Left forelimb (tissue), 1 donor: Measurements from ENCODE around the gene ZBTB39.
"Not testable (repeated sequence)": the region's sequence is repeated elsewhere in the genome, so short reads cannot be mapped to it uniquely, and the experiment has no call there.

Experiments
- DNase-seq: peaks from one replicate; pipeline ENCODE4 v3.0.0-alpha.2; 2018; ENCODE audit warnings: low spot score

Gene ZBTB39

GRCh38 chr12:56980941-56981530 is 25.3 kb downstream of the ZBTB39 start:
- DNase-seq: no peak

- no peak for DNase-seq
Measured at GRCh38 chr12:56980268-56980667, 26.1 kb downstream of the ZBTB39 start.

GRCh38 chr12:56979628-56980027 is 26.7 kb downstream of the ZBTB39 start:
- no peak for DNase-seq

GRCh38 chr12:56978397-56979138 is 27.8 kb downstream of the ZBTB39 start:
- no peak for DNase-seq

- not testable (repeated sequence) for DNase-seq
Measured at GRCh38 chr12:56977361-56977760, 29.0 kb downstream of the ZBTB39 start.

GRCh38 chr12:56974224-56974623 is 32.1 kb downstream of the ZBTB39 start:
- DNase-seq: not testable (repeated sequence)

- not testable (repeated sequence) for DNase-seq
Measured at GRCh38 chr12:56968910-56969309, 37.4 kb downstream of the ZBTB39 start.

GRCh38 chr12:56965997-56966642 is 40.2 kb downstream of the ZBTB39 start:
- DNase-seq: not testable (repeated sequence)

- DNase-seq: not testable (repeated sequence)
Measured at GRCh38 chr12:56965124-56965523, 41.2 kb downstream of the ZBTB39 start.

- DNase-seq: not testable (repeated sequence)
Measured at GRCh38 chr12:56963557-56963956, 42.8 kb downstream of the ZBTB39 start.

GRCh38 chr12:56962247-56962646 is 44.1 kb downstream of the ZBTB39 start:
- DNase-seq: not testable (repeated sequence)

- DNase-seq: no peak
Measured at GRCh38 chr12:56958422-56958821, 47.9 kb downstream of the ZBTB39 start.

GRCh38 chr12:56957229-56958052 is 48.9 kb downstream of the ZBTB39 start, which contains the start of gene RDH16:
Gene RDH16 (minus strand): TSS chr12:56957608. CDS start chr12:56957462, 146 bp downstream.
- no peak for DNase-seq

- no peak for DNase-seq
Measured at GRCh38 chr12:56955631-56956256, 50.6 kb downstream of the ZBTB39 start.

- no peak for DNase-seq
Measured at GRCh38 chr12:56954958-56955355, 51.4 kb downstream of the ZBTB39 start.

- DNase-seq: no peak
Measured at GRCh38 chr12:56954057-56954957, 52.0 kb downstream of the ZBTB39 start.

GRCh38 chr12:56953314-56953713 is 53.0 kb downstream of the ZBTB39 start:
- DNase-seq: no peak

GRCh38 chr12:56951582-56952339 is 54.6 kb downstream of the ZBTB39 start:
- no peak for DNase-seq

GRCh38 chr12:56948881-56949280 is 57.5 kb downstream of the ZBTB39 start:
- DNase-seq: no peak
